ENCODE measurements around the gene ACTA2.

Gene ACTA2

DNA sequence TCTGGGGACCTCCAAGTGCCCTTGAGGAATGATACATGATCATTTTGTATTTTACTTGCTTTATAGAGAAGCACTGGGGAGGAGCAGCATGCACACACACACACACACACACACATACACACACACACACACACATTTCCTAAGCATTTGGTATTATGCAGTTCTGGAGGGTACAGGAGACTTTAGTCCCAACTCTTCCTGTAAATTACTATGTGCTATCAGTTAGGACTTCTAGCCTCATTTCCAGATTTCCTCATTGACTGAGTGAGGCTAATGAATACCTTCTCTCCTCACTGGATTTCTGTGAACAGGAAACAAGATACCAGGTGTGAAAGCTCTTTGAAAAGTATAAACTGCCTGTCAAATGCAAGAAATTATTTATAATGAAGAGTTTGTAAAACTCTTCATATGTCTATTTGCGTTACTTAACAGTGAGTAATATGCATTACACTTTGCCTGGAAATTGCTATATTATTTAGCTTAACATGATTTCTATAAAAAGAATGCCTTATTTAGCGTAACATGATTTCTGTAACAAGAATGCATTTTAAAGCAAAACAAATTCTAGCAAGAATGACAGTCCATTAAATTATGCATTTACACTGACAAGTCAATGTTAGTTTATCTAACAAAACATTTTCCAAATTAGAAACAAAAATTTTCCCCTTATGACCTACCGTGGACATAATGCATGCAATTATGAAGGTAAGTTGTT lies 34.2 kb downstream of the ACTA2 start:
- DNase-seq (ENCODE audit: low read depth), result no peak

DNA sequence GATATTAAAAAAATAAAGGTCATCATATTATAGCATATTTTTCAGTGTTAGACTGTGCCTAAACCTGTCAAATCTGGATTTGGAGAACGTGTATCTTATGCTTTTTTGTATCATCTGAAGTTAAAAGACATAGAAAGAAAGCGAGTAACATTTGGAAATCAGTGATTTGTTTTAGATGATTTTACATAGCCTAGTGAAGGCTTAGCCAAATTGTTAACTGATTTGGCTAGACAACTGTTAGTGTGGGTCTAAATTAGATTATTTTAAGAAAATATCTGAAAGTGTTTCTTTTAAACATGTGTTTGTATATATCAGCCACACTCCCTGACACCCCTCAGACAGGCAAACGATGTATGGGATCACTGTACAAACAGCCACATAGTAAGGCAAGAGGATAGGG lies 35.6 kb downstream of the ACTA2 start:
- DNase-seq (ENCODE audit: low read depth), result no peak

GRCh38 chr10:88916231-88916630 lies 36.3 kb downstream of the ACTA2 start:
- DNase-seq (ENCODE audit: low read depth), result no peak

- no peak for DNase-seq (ENCODE audit: low read depth)
These were observed 36.8 kb downstream of the ACTA2 start for GRCh38 chr10:88915781-88916180.

- no peak for DNase-seq (ENCODE audit: low read depth)
These were observed 38.8 kb downstream of the ACTA2 start for GRCh38 chr10:88913788-88914187.

GRCh38 chr10:88913127-88913526 lies 39.4 kb downstream of the ACTA2 start:
- DNase-seq (ENCODE audit: low read depth), result no peak

DNA sequence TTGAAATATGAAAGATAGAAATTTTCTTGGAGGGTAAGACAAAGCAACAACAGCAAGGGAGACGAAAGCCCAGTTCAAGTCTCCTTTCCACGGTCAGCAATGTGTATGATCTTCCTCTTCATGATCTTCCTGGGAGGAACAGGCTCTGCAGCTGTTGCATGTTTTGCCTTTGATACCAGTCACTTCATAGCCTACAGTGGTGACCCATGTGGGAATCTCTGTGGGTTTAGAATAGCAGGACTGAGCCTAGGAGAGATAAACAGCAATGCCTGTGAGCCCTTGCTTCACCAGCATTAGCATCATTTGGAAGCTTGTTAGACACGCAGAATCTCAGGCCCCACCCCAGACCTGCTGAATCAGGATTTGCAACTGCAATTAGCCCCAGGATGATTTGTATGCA lies 40.7 kb downstream of the ACTA2 start:
- DNase-seq (ENCODE audit: low read depth), result no peak

DNA sequence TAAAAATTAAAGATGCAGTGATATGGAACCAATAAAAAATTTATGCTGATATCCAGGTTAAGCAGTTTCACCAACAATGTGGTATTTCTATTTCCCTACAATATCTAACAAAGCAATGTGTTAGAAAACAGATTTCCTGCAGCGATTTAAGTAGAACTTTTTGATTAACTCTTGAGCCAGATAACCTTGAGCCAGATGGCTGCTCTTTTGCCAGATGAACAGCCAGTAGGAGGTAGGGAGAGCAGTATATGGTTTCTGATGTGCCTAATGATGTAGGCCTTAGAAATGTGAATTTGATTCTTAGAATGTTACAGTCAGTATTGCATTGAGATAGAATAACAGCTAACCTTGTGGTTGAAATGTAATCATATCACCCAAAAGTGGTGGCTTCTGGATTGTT lies 41.5 kb downstream of the ACTA2 start:
- no peak for DNase-seq (ENCODE audit: low read depth)

GRCh38 chr10:88908194-88908593 lies 44.4 kb downstream of the ACTA2 start:
- DNase-seq (ENCODE audit: low read depth), result no peak

GRCh38 chr10:88906921-88907320 lies 45.7 kb downstream of the ACTA2 start:
- DNase-seq (ENCODE audit: low read depth), result no peak

DNA sequence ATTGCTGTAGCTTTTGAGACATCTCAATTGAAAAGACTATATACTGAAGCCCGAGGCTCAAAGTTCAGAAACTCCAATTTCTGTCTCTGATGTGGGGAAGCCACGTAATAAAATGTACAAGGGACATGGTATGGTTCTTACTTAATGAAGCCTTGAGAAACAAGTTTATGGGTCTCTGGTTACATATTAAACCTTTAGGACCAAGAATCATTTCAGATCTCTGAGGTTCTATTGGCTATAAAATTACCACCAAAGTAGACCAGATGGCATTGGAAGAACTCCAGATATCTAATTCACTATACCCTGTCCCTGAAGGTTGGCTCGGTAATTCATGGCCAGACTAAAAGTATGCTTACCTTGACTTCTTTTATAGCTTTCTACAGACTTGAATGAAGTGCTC lies 48.9 kb downstream of the ACTA2 start:
- DNase-seq (ENCODE audit: low read depth), result no peak

DNA sequence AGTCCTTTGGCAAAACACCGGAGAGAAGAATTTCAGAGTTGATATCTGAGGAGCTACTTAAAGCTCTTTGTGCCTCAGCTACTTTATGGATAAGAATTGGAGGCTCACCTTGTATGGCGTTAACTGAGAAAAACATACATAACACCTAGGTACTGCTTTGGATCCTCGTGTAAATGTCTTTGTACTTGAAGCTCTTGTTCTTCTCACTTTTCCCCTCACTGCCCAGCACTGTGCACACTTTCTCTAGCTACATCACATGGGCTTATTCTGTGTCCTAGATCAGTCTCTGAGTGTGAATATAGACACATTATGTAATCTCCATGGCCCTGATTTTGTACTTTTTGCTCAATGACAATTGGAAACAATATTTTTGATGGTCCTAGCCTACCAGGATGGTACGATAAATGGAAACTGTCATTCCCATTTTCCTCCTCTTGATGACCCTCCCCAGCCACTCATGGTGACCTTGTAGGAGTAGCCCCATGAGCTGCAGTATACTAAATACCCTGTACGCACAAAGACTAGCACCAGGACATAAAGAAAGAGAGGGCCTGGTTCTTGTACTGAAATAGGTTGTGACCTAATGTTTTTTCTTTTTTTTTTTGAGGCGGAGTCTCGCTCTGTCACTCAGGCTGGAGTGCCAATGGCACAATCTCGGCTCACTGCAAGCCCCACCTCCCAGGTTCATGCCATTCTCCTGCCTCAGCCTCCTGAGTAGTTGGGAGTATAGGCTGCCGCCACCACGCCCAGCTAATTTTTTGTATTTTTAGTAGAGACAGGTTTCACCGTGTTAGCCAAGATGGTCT lies 50.4 kb downstream of the ACTA2 start:
- DNase-seq (ENCODE audit: low read depth), result no peak

DNA sequence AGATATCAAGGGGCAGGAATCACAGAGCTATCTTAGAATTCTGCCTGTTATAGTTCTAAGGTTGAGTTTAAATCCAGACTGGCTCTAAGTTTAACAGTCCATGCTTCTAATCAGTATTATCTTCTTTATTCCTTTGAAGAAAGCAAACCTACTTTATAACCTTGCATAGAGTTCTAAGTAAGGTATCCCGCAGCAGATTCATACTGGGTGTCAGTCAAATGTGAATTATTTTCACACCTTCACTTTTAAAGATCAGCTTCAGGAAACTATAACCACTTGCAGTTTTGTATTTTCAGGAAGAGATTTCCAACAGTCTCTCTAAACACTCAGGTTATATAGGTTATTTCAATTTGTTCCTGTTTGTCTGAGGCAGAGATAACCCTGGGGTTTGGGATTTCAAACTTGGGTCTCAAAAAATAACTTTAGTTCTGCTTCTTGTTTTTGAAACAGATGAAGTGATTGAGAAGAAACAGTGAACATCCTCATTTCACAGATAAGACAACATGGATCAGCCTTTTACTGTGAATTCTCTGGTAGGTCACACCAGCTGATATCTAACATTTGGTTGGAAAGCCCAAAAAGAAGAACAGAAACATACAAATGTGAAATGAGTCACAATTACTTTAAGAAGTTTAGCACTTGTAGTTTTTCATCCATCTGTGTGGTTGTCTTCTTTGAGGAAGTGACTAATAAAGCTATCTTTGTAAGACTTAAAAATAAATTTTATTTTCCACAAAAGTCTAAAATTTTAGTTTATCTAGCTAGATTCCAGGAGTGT lies 51.2 kb downstream of the ACTA2 start:
- no peak for DNase-seq (ENCODE audit: low read depth)

DNA sequence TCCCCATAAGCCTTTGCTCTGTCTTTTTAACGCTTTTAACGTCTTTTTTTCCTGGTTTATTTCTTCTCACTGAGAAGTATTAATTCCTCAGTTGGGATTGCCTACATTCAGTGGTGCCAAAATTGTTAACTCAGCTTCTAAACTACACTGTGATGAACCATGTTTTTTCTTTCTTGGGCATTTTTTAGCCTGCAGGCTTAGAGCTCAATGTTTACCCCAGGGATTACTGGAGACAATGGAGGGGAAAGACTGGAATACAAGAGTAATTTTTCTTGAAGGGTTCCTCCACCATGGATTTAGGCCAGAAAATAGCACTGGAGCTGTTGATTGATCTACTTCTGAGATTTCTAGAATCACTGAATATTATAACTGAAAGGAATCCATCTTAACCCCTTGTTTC lies 52.7 kb downstream of the ACTA2 start:
- DNase-seq (ENCODE audit: low read depth), result no peak

DNA sequence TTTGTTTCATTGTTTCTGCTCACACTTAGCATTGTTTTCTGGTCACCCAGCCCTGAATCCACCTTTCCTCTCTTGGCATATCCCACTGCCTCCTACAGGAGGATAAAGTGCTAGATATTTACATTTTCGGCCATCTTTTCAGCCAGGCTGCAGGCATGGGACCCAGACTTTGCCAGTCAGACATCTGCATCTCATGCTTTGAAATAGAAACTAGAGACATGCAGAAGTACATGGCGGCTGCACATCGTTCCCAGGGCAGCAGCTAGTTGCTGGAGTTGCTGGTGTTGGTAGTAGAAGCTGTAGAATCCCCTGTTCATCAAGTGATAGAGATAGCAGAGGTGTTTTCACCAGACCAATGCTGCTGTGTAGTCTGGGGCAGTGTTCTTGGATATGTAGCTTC lies 53.8 kb downstream of the ACTA2 start:
- DNase-seq (ENCODE audit: low read depth), result no peak

DNA sequence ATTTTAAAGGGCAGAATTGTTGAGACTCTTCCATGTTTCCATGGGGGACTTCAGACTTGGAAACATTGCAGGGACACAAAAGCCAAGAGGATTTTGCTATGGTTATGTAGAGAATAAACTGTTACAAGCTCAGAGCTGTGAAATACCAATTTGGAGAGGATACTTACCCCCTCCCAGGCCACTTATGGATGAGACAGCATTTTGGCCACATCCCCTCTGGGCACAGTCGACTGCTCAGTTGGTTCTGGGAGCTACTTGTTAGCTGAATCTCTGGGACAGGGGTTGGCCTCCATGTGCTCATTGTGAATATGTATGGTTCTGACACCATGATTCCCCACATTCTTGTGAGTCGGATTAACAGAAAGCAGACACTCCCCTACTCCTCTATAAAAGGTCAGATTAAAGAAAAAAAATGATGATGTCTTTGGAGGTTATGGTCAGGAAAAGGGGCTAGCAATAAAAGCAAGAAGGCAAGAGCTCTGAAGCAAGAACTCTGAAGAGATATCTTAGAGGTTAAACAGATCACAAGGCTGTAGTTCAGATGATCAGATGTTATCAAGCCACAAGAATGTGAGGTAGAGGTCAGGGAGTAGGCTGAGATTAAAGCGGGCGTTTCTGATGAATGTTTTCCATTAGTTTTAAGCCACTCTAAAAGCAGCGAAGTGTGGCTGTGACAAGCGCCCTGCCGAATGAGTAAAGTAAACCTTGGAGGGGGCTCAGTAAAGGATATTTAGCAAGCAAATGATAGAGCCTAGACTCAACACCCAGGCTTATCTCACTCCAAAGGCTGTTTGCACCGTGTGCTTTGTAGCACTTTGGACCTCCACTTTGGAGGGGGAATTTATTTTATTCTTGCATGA lies 55.3 kb downstream of the ACTA2 start:
- DNase-seq (ENCODE audit: low read depth), result no peak

GRCh38 chr10:88896372-88896993 lies 56.1 kb downstream of the ACTA2 start:
- no peak for DNase-seq (ENCODE audit: low read depth)

GRCh38 chr10:88895250-88895649 lies 57.3 kb downstream of the ACTA2 start:
- no peak for DNase-seq (ENCODE audit: low read depth)

GRCh38 chr10:88893611-88894010 lies 59.0 kb downstream of the ACTA2 start:
- no peak for DNase-seq (ENCODE audit: low read depth)

- DNase-seq (ENCODE audit: low read depth), result no peak
These were observed 60.2 kb downstream of the ACTA2 start for GRCh38 chr10:88892222-88892967.

All from non-pigmented ciliary epithelial cell (primary cell).